HG03097 (cell line): ENCODE results near the gene TRIM27.
A peak's percentile ranks its signal among the peaks of the same experiment; 100 is the strongest.
"Not testable (repeated sequence)": the region's sequence is repeated elsewhere in the genome, so short reads cannot be mapped to it uniquely, and the experiment has no call there.

ENCODE experiments used
- ATAC-seq: cut with Tn5 transposase; IDR thresholded peaks from one replicate; pipeline ENCODE4 v1.9.1; 2021; ENCODE audit not compliant: unreplicated experiment, low FRiP score

The TRIM27 gene

DNA sequence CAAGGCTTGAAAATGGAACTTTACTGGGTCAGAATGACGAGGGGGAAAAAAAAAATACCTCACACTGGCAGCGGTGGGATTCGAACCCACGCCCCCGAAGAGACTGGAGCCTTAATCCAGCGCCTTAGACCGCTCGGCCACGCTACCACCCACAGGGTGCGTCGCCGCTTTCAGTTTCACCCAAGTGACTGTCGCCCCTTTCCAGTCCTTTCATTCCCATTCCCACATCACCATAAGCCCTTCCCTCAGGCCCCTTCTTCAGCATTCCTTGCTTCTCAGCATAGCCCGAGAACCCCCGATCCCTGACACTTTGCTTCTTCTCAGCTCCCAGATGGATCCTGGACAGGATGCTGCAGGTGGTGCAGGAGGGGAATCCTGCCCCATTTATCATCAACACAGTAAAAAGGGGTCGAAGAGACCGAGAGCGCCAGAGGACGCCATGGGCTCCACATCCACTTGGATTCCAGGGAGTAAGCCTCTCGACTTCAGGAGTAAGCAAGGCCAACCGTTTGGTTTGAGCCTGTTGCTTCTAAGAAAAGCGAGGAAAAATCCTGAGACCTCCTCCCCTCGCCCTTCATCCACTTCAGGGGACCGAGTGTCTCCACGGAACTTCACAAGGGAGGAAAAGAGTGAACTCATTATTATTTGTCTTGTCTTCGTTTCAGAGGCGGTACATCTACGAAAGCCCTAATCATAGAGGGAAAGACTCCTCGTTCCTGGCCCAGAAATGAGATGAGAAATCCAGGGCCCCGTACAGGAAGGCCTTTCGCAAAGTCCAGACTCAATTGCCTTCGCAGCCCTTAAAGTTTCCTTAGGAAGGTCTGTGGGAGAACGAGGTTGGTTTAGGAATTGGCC is 20.0 kb upstream of the TRIM27 start:
- no peak for ATAC-seq

- ATAC-seq, result no peak
Measured at GRCh38 chr6:28943223-28943556, 19.4 kb upstream of the TRIM27 start.

DNA sequence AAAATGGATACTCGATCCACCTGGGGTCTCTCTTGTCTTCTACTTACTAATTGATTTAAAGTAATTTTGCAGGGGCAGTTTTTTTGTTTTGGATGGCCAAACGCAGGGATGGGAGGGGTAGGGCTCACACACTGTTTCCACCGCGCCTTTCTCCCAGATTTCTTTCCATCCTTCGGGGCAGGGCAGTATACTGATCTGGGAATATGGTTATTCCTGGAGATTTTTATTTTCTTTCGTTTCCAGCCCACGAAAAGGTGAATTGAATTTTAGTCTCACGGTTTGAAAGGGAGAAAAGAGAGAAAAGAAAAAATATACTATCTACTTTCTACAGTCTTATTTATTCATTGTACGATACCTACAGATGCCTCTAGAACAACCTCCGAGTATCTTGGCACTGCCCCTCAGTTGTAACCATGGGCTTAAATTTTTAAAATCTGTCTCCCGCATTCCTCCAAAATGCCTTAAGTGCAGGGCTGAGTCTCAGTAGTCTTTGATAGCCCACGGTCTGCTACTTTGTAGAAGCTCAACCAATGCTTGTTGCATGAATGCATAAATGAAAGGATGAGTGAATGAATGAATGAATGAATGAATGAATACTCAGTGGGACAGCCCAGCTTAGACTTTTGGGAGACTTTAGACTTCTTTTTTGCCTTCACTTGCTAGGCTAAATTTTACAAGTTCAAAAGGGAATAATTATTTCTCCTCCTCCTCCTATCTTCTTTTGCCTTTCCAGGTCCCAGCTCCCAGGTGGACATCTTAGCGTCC is 18.1 kb upstream of the TRIM27 start:
- ATAC-seq, result no peak

DNA sequence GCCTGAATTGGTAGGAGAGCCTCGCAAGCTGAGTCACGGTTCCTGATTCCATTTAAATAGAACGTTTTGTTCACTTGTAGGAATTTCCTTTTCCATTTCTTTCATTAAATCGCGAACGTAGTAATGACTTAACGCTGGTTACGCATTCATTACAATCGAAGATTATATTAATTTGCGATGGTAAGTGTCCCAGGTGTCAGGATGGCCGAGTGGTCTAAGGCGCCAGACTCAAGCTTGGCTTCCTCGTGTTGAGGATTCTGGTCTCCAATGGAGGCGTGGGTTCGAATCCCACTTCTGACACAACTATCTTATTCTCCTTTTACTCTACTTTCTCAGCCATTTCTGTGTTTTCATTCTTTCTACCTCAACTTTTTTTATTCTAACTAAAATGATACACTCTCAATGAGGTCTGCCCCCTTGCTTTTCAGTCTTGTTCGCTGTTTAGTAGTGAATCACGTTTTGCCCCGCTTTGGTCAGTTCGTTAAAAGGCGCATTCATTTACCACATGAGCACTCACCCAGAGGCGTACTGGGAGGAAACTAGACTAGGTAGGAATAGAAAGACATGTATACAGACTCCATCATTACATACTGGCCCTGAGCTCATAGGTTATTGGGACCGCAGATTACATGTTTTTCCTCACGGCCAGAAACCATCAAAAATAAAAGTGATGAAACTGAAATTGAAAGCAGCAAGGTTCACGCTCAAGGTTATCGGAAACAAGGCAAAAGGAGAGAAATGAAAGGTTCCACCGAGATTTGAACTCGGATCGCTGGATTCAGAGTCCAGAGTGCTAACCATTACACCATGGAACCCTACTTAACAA is 17.3 kb upstream of the TRIM27 start:
- peak; percentile 51 for ATAC-seq

DNA sequence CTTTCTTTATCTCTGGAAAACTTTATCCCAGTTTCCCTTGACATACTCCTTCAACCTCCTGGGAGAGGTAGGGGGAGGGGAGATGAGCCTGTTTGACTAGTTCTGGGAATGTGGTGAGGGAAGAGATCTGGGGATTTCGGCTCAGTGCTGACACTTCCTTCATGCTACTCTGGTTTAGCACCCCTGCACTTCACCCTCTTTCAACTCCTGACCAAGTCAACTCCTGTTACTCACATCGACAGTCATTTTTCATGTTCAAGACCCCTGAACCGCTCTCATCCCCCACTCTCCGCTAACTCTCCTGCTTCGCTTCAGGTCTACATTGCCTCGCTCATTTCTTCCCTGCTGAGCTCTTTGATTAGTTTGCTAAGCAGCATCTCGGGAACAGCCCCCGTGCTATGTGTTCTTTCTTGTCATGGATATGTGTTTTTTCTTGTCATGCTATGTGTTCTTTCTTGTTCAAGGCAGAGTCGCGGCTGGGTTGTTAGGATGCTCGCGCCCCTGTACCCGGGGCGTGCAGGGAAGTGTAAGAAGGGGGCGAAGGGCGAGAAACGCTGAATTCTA is 16.6 kb upstream of the TRIM27 start:
- peak; percentile 14 for ATAC-seq

- no peak for ATAC-seq
Measured at GRCh38 chr6:28933069-28933468, 9.3 kb upstream of the TRIM27 start.

GRCh38 chr6:28929887-28930620 is 6.3 kb upstream of the TRIM27 start:
- no peak for ATAC-seq

- not testable (repeated sequence) for ATAC-seq
Measured at GRCh38 chr6:28929339-28929738, 5.6 kb upstream of the TRIM27 start.

- no peak for ATAC-seq
Measured at GRCh38 chr6:28927846-28928245, 4.1 kb upstream of the TRIM27 start.

GRCh38 chr6:28922821-28923317 is 916 bp downstream of the TRIM27 start:
- ATAC-seq, result peak; percentile 23

- no peak for ATAC-seq
Measured at GRCh38 chr6:28922004-28922820, 1.6 kb downstream of the TRIM27 start.

GRCh38 chr6:28920281-28920680 is 3.5 kb downstream of the TRIM27 start:
- no peak for ATAC-seq

GRCh38 chr6:28914941-28915340 is 8.8 kb downstream of the TRIM27 start:
- no peak for ATAC-seq

DNA sequence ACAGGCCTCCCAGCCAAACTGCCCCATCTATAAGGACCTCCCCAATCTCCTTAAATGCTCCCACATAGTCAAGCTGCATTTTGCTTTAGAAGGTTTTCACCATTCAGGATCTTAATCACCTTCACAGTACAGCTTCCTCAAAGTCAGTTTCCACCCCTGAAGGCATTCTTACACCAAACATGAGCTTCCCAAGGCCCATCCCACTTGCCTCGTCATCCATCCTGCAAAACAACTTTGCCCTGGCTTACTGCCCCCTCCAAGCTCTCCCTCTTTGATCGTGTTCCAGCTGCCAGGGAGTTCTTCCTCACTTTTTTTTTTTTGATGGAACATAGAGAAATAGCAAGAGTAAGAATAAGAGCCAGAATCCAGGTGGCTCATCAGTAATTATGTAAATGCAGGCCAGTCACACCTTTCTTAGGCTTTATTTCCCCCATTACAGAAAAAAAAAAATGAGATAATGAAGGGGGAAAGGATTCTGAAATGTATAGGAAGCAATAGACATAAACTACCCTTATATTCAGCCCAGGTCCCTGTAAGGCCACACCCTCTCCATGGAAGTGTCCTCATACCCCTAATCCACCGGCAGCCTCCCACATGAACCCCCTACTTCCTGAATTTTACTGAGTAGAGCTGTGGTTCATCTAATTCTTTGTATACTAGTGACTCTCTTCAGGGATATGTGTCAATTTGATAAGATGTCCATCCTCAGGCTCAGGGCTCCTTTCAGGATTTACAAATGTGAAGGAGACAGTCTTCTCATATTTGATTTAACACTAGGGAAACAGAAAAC is 12.7 kb downstream of the TRIM27 start:
- no peak for ATAC-seq

DNA sequence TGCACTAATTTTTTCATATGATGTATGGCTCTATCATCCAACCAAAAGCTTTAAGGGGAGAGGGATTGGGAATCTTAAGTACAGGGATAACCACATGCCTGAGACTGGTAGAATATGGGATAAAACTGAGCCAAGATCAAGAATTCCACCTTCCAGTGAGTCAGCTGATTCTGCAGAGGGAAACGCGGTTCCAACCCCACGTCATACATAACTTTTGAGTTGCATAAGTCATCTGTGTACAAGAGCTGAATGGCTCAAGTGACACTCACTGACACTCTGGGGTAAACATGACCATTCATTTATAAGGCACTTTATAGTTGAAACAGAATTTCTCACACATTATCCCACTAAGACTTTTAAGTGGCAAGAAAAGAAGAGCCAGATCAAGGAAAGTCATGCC is 16.4 kb downstream of the TRIM27 start:
- no peak for ATAC-seq

DNA sequence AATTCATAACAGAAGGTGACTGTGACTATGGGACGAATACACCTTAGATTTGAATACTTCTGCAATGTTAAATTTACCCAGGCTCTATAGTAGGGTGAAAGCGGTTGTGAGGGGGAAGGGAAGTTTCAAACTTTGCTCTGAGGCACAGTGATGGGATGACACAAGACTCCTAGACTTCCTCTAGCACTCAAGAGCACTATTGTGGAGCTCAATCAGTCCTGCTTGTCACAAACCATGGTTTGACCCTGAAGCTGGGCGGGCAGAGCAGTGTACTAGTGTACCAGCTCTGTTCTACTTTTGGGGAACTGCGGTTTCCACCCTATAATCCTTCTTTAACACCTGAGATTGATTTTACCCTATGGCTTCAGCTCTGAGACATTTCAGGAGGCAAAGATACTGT is 17.1 kb downstream of the TRIM27 start:
- ATAC-seq, result no peak

GRCh38 chr6:28903686-28904085 is 20.1 kb downstream of the TRIM27 start:
- ATAC-seq, result no peak

DNA sequence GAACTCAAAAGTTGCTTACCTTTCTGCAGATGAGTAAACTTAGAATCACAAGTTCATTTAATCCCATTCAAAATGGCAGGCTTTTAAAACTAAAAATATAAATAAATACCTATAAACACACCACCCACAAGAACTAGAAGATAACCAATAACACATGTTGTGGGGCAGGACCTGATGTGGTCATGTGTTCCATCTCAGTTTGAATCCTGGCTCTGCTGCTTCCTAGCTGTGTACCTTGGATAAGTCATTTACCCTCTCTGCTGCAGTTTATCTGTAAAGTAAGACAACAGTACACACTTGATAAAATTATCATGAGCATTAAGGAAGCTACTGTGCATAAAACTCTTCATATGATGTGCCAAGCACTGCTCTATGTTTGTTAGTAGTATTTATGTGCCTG is 22.0 kb downstream of the TRIM27 start:
- ATAC-seq, result no peak
